Measurements from ENCODE around the gene PCDHGB3.

GRCh38 chr5:141343953-141344463 lies 26.0 kb upstream of the PCDHGB3 start:
- no peak for TF ChIP-seq EP300 (IDR thresholded peaks at IDR 0.05)
- TF ChIP-seq CTCF (IDR thresholded peaks at IDR 0.05), result no peak
- no peak for TF ChIP-seq POLR2A (IDR thresholded peaks at IDR 0.05)
